MCF 10A (cell line): ENCODE measurements around the gene FHL2. TPM values are rescaled to one million over a fixed set of nuclear protein-coding genes. Genes with fewer than 3 reads are reported as not detected.

Experiments used
- BruUV-seq: library from RNA; stranded (reverse); fragments of 400-500 nt; replicated peaks from 2 replicates; lab custom pipeline; 2021; lab: Mats Ljungman, UMichigan
- CTCF ChIA-PET: fragments of 300-600 bp; sonication (Branson Sonifier 250); formaldehyde crosslinking; extraction: SDS; loops from one replicate; lab custom pipeline; 2021; ENCODE audit warnings: antibody characterized with exemption, inconsistent platforms; lab: Yijun Ruan, JAX
- POLR2A ChIA-PET: fragments of 300-600, 350-650 bp; sonication (Branson Sonifier 250); formaldehyde crosslinking; extraction: SDS; loops from one replicate; lab custom pipeline; 2020; ENCODE audit warnings: antibody characterized with exemption, inconsistent platforms; lab: Yijun Ruan, JAX
- DNase-seq: peaks from one replicate; pipeline ENCODE4 v3.0.0-alpha.2; 2018; ENCODE audit not compliant: unreplicated experiment
- H3K27ac Mint-ChIP-seq: one replicate; pipeline ENCODE4 v1.8.0; 2022; ENCODE audit warnings: mild to moderate bottlenecking, low read depth, mixed read lengths; ENCODE audit not compliant: unreplicated experiment
- H3K27me3 Mint-ChIP-seq: one replicate; pipeline ENCODE4 v1.8.0; 2022; ENCODE audit warnings: mixed read lengths; ENCODE audit not compliant: insufficient read depth, unreplicated experiment
- H3K36me3 Mint-ChIP-seq: one replicate; pipeline ENCODE4 v1.8.0; 2022; ENCODE audit warnings: mild to moderate bottlenecking, moderate library complexity, mixed read lengths; ENCODE audit not compliant: insufficient read depth, unreplicated experiment
- H3K4me1 Mint-ChIP-seq: one replicate; pipeline ENCODE4 v1.8.0; 2022; ENCODE audit warnings: mixed read lengths; ENCODE audit not compliant: insufficient read depth, unreplicated experiment
- H3K4me3 Mint-ChIP-seq: one replicate; pipeline ENCODE4 v1.8.0; 2022; ENCODE audit warnings: mild to moderate bottlenecking, moderate library complexity, mixed read lengths; ENCODE audit not compliant: unreplicated experiment
- H3K9me3 Mint-ChIP-seq: one replicate; pipeline ENCODE4 v1.8.0; 2022; ENCODE audit warnings: mixed read lengths; ENCODE audit not compliant: unreplicated experiment
- intact Hi-C: fragments of 100-400 bp; cut with micrococcal nuclease; formaldehyde crosslinking; loops from 2 replicates; pipeline ENCODE4 v1.14.1; 2022
- total RNA-seq: library from RNA; stranded (reverse); gene quantifications from 2 replicates; pipeline ENCODE4 v1.2.3, GENCODE V29; 2022
- TF ChIP-seq, protein P1 (sequence below): fragments of 200-600 bp; IDR thresholded peaks from one replicate; pipeline ENCODE4 v1.8.0; 2022; ENCODE audit warnings: antibody characterized with exemption, mild to moderate bottlenecking; ENCODE audit not compliant: unreplicated experiment

The FHL2 gene
- total RNA-seq, 1 experiment from 2014 or later: 93.2 TPM

DNA sequence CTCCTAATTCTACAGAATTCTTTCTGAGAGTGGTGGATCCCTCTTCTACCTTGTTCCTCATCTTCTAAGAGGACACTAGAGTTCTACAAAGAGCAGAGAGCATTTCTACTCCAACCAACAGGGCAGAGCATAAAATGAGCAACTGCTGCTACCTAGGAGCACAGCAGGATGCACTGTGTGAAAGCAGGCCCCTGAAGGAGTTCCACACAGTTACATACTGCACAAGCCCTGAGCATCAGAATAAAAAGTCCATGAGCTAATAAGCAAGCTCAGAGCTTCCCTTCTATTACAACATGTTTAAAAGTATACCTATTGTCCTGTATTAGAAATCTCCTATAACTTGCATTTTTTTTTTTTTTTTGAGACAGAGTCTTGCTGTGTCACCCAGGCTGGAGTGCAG, 8.4 kb downstream of the FHL2 start:
- peaks cover 41% of the 10 kb centered on the region for H3K4me1 Mint-ChIP-seq
- POLR2A ChIA-PET: interaction anchor here (0.9 kb wide), 1 partner anchor 65 kb away, joined by 3 read pairs; no protein-coding TSS in a partner anchor
- TF ChIP-seq, protein P1, sequence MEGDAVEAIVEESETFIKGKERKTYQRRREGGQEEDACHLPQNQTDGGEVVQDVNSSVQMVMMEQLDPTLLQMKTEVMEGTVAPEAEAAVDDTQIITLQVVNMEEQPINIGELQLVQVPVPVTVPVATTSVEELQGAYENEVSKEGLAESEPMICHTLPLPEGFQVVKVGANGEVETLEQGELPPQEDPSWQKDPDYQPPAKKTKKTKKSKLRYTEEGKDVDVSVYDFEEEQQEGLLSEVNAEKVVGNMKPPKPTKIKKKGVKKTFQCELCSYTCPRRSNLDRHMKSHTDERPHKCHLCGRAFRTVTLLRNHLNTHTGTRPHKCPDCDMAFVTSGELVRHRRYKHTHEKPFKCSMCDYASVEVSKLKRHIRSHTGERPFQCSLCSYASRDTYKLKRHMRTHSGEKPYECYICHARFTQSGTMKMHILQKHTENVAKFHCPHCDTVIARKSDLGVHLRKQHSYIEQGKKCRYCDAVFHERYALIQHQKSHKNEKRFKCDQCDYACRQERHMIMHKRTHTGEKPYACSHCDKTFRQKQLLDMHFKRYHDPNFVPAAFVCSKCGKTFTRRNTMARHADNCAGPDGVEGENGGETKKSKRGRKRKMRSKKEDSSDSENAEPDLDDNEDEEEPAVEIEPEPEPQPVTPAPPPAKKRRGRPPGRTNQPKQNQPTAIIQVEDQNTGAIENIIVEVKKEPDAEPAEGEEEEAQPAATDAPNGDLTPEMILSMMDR: no peak
- intact Hi-C loops: no loop called here
- no peaks in the 10 kb centered on the region for H3K27me3 Mint-ChIP-seq
- peaks cover 6% of the 10 kb centered on the region for H3K9me3 Mint-ChIP-seq
- H3K27ac Mint-ChIP-seq: no peak overlapping the region
- BruUV-seq: no TSS peak
- peaks cover 64% of the 10 kb centered on the region for H3K36me3 Mint-ChIP-seq
- no peak overlapping the region for H3K4me3 Mint-ChIP-seq
- CTCF ChIA-PET: interaction anchor here (1.0 to 1.2 kb wide), 3 partner anchors 25 to 129 kb away, joined by 3 read pairs; no protein-coding TSS in a partner anchor
- no peak for DNase-seq

DNA sequence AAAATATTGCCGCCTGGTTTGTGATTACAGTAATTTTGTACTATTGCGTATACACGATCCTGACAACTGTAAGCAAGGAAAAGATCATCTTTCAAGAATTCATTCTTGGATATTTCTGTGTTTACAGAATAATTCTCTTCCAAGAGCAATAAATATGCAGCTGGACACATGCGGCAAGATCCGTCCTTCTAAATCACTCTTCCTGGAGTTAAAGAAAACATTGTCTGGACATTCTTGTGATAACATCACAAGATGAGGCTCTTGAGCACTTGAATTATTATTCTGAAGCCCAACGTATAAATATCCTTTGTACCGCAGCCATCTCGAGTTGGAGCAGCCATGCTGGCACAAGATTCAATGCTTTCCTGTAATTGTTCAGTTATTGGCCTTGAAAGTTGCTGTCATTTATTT, 9.9 kb downstream of the FHL2 start:
- DNase-seq: peak; percentile 72
- Mint-ChIP-seq H3K27ac (peak overlapping the region; percentile 9), H3K36me3 (peaks cover 70% of the 10 kb centered on the region), H3K4me3 (no peak overlapping the region), H3K4me1 (peaks cover 30% of the 10 kb centered on the region), H3K27me3 (no peaks in the 10 kb centered on the region), H3K9me3 (peaks cover 6% of the 10 kb centered on the region)
- POLR2A ChIA-PET: interaction anchor here (1.1 to 1.4 kb wide), 3 partner anchors 10 to 143 kb away, joined by 3 to 5 read pairs (median 3); partner anchors contain the start of gene FHL2
- TF ChIP-seq, protein P1: no peak
- intact Hi-C loops: loop anchor here (5.0 kb wide), 1 partner anchor 353 kb away; the partner anchor contains the start of gene NCK2
- CTCF ChIA-PET: interaction anchor here (0.6 to 1.4 kb wide), 4 partner anchors 11 to 945 kb away, joined by 3 to 5 read pairs (median 4); no protein-coding TSS in a partner anchor
- BruUV-seq: no TSS peak

DNA sequence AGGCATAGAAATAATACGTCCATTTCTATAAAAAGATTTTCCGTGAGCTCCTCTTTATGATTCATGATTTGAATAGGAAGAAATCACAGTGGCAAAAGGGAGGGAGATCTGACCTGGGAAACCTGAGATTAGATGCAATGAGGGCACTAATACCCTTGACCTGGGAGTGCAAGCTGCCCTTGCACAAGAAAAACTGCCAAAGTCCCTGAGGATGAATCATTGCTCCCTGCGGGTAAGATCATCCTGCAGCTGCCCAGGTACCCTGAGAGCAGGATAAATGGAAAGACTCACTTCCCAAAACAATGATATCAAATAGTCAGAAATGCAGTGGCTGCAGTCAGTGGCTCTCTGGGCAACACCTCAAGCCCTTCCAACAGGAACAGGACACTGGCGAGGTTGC, 11.6 kb downstream of the FHL2 start:
- H3K36me3 Mint-ChIP-seq: peaks cover 73% of the 10 kb centered on the region
- no peaks in the 10 kb centered on the region for H3K27me3 Mint-ChIP-seq
- ChIA-PET POLR2A (interaction anchor here (0.6 to 1.7 kb wide), 6 partner anchors 9 to 133 kb away, joined by 3 to 6 read pairs (median 4); no protein-coding TSS in a partner anchor), CTCF (interaction anchor here (0.7 to 1.1 kb wide), 5 partner anchors 8 to 115 kb away, joined by 3 to 4 read pairs (median 4); no protein-coding TSS in a partner anchor)
- TF ChIP-seq, protein P1: no peak
- peaks cover 6% of the 10 kb centered on the region for H3K9me3 Mint-ChIP-seq
- DNase-seq: peak; percentile 76
- intact Hi-C loops: loop anchor here (5.0 kb wide), 1 partner anchor 355 kb away; the partner anchor contains the start of gene NCK2
- H3K4me3 Mint-ChIP-seq: no peak overlapping the region
- BruUV-seq: no TSS peak
- peak overlapping the region; percentile 83 for H3K27ac Mint-ChIP-seq
- peaks cover 24% of the 10 kb centered on the region for H3K4me1 Mint-ChIP-seq

DNA sequence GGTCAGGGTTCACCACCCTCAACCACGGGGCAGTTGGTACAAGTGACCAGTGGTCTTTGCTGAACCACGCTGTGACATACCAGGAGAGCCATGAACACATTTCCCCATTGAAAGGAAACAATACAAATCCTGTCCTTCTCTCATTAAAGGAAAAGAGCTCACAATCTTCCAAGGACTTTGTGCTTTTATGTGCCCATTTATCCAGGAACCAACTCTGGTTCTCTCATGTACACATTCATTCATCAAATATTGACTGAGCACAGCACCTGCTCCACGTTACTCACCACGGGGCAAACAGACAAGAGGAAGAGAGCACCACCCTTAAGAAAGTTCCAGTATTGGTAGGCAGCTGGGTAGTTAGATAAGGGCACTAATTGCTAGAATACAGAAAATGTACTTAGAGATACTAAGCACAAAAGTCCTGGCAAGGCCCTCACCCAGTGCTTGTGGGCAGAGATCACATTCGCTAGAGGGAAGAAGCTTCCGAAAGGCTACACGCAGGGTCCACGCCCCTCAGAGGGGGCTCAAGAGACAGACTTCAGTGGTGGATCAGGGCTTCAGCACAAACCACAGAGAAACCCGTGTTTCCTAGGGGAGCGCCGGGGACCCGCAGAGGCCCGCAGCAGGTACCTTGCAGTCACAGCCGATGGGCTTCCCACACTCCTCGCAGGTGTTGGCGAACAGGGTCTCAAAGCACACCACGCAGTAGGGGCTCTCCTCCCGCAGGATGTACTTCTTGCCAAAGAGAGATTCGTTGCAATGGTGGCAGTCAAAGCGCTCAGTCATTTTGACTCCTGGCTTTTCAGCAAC, 12.9 kb downstream of the FHL2 start:
- H3K4me1 Mint-ChIP-seq: peaks cover 14% of the 10 kb centered on the region
- TF ChIP-seq, protein P1: no peak
- H3K4me3 Mint-ChIP-seq: no peak overlapping the region
- ChIA-PET CTCF (interaction anchor here (1.0 kb wide), 1 partner anchor 136 kb away, joined by 6 read pairs; no protein-coding TSS in a partner anchor), POLR2A (interaction anchor here (1.1 kb wide), 1 partner anchor 12 kb away, joined by 3 read pairs; no protein-coding TSS in a partner anchor)
- H3K9me3 Mint-ChIP-seq: peaks cover 6% of the 10 kb centered on the region
- peaks cover 83% of the 10 kb centered on the region for H3K36me3 Mint-ChIP-seq
- DNase-seq: no peak
- H3K27me3 Mint-ChIP-seq: no peaks in the 10 kb centered on the region
- H3K27ac Mint-ChIP-seq: no peak overlapping the region
- BruUV-seq: no TSS peak
- intact Hi-C loops: loop anchor here (5.0 kb wide), 1 partner anchor 356 kb away; the partner anchor contains the start of gene NCK2
